GM13977 (cell line): ENCODE data around the gene DUOX1.

Experiments used
- DNase-seq: peaks from one replicate; pipeline ENCODE4 v3.0.0; 2012; ENCODE audit warnings: low spot score
- CTCF ChIP-seq: IDR thresholded peaks from 2 replicates; pipeline ENCODE4 v1.5.1; 2012; ENCODE audit warnings: mild to moderate bottlenecking, control low read depth; ENCODE audit not compliant: insufficient read depth; ENCODE audit errors: extremely low read depth, missing control alignments
- in situ Hi-C: fragments of 300-500 bp; cut with MboI; formaldehyde crosslinking; loops from one replicate; pipeline ENCODE4 v1.12.0; 2022; ENCODE audit warnings: low sequenced_read_pairs, low pct_unique_long_range_greater_than_20kb, mixed read lengths, inconsistent platforms; ENCODE audit not compliant: unreplicated experiment

The DUOX1 gene

GRCh38 chr15:45149060-45149459 lies 19.3 kb downstream of the DUOX1 start:
- no peak for TF ChIP-seq CTCF
- in situ Hi-C loops = no loop called here
- DNase-seq = no peak

GRCh38 chr15:45150481-45150880 lies 20.7 kb downstream of the DUOX1 start:
- in situ Hi-C loops = no loop called here
- no peak for DNase-seq

GRCh38 chr15:45150997-45151396 lies 21.2 kb downstream of the DUOX1 start:
- in situ Hi-C loops = no loop called here
- no peak for TF ChIP-seq CTCF
- DNase-seq = no peak

More at GRCh38 chr15:45150481-45150880, 20.7 kb downstream of the DUOX1 start:
- no peak for TF ChIP-seq CTCF

- in situ Hi-C loops = no loop called here
- no peak for DNase-seq
- no peak for TF ChIP-seq CTCF
These were observed 22.4 kb downstream of the DUOX1 start for GRCh38 chr15:45151998-45152828.

GRCh38 chr15:45155739-45156138 lies 25.9 kb downstream of the DUOX1 start:
- in situ Hi-C loops = no loop called here
- no peak for DNase-seq

GRCh38 chr15:45156744-45157455 lies 27.1 kb downstream of the DUOX1 start:
- no peak for TF ChIP-seq CTCF
- no peak for DNase-seq
- in situ Hi-C loops = no loop called here

More at GRCh38 chr15:45155739-45156138, 25.9 kb downstream of the DUOX1 start:
- no peak for TF ChIP-seq CTCF
